Adrenal gland (tissue), 5 donors: Measurements from ENCODE around the gene LRRC8D.

Experiments used
- CTCF ChIP-seq, 6 experiments: fragments of 450-650 bp in 4 of 6; fragments of 200-600 bp in 2 of 6; sonication (generic) in 1 of 6; IDR thresholded peaks; 1 replicate in 5 of 6; 2 replicates in 1 of 6; pipeline versions ENCODE4 v1.5.1 to v1.8.0; 2016 to 2021; ENCODE audit warnings: antibody characterized with exemption in 6 of 6, mild to moderate bottlenecking in 2 of 6, moderate library complexity in 1 of 6
- POLR2A ChIP-seq, 2 donors: fragments of 450-650 bp; IDR thresholded peaks; one replicate each; pipeline ENCODE4 v1.6.1; 2017; ENCODE audit warnings: antibody characterized with exemption in 2 of 2, mild to moderate bottlenecking in 2 of 2, moderate library complexity in 1 of 2
- donor health status: DM: no; HTN: no; CAD: no.

- TF ChIP-seq CTCF (IDR thresholded peaks at IDR 0.05) (no peak), POLR2A (IDR thresholded peaks at IDR 0.05) (no peak)
These were observed 151.2 kb downstream of the LRRC8D start for GRCh38 chr1:89972024-89972423.
